ENCODE measurements around the gene ITIH5.

The ITIH5 gene

GRCh38 chr10:7605565-7606295 lies 61.0 kb downstream of the ITIH5 start:
- Histone ChIP-seq H3K9me2 (replicated peaks; ENCODE audit: insufficient read depth, low read length) (no peaks in the 10 kb centered on the region), H3K9me3 (replicated peaks; ENCODE audit: insufficient read depth, low read length) (no peaks in the 10 kb centered on the region), H3K79me2 (ENCODE audit: low read length) (no peaks in the 10 kb centered on the region), H3K27ac (ENCODE audit: low read length) (no peak overlapping the region), H3F3A (ENCODE audit: insufficient read depth, low read length) (no peaks in the 10 kb centered on the region), H3K4me2 (ENCODE audit: low read depth, low read length) (no peak overlapping the region), H3K27me3 (replicated peaks; ENCODE audit: insufficient read depth, low read length) (no peaks in the 10 kb centered on the region), H3K4me3 (ENCODE audit: low read length) (no peak overlapping the region), H3K36me3 (replicated peaks; ENCODE audit: insufficient read depth, low read length) (no peaks in the 10 kb centered on the region), H4K20me1 (ENCODE audit: insufficient read depth, low read length) (no peaks in the 10 kb centered on the region), H2AFZ (ENCODE audit: low read length) (no peak overlapping the region), H3K9ac (ENCODE audit: low read length) (no peak overlapping the region), H3K4me1 (ENCODE audit: low read length) (no peaks in the 10 kb centered on the region)
- no peak for DNase-seq
- TF ChIP-seq EZH2phosphoT487 (IDR thresholded peaks at IDR 0.05; ENCODE audit: low read length): no peak
- no peak for TF ChIP-seq EZH2 (optimal IDR thresholded peaks at IDR 0.05; ENCODE audit: low read depth, low read length)
- TF ChIP-seq CTCF (IDR thresholded peaks at IDR 0.05; ENCODE audit: low read length): no peak

GRCh38 chr10:7601023-7601656 lies 65.6 kb downstream of the ITIH5 start:
- Histone ChIP-seq H3K9me3 (replicated peaks; ENCODE audit: insufficient read depth, low read length) (no peaks in the 10 kb centered on the region), H3K4me2 (ENCODE audit: low read depth, low read length) (no peak overlapping the region), H3K27me3 (replicated peaks; ENCODE audit: insufficient read depth, low read length) (no peaks in the 10 kb centered on the region), H3K9ac (ENCODE audit: low read length) (no peak overlapping the region), H3K79me2 (ENCODE audit: low read length) (no peaks in the 10 kb centered on the region), H3K9me2 (replicated peaks; ENCODE audit: insufficient read depth, low read length) (no peaks in the 10 kb centered on the region), H4K20me1 (ENCODE audit: insufficient read depth, low read length) (no peaks in the 10 kb centered on the region), H3K4me3 (ENCODE audit: low read length) (no peak overlapping the region), H3F3A (ENCODE audit: insufficient read depth, low read length) (no peaks in the 10 kb centered on the region), H3K4me1 (ENCODE audit: low read length) (no peaks in the 10 kb centered on the region), H3K36me3 (replicated peaks; ENCODE audit: insufficient read depth, low read length) (no peaks in the 10 kb centered on the region), H2AFZ (ENCODE audit: low read length) (no peak overlapping the region), H3K27ac (ENCODE audit: low read length) (no peak overlapping the region)
- TF ChIP-seq EZH2phosphoT487 (IDR thresholded peaks at IDR 0.05; ENCODE audit: low read length) (no peak), EZH2 (optimal IDR thresholded peaks at IDR 0.05; ENCODE audit: low read depth, low read length) (no peak), CTCF (IDR thresholded peaks at IDR 0.05; ENCODE audit: low read length) (no peak)
- no peak for DNase-seq

GRCh38 chr10:7598771-7599170 lies 68.0 kb downstream of the ITIH5 start:
- TF ChIP-seq CTCF (IDR thresholded peaks at IDR 0.05; ENCODE audit: low read length) (no peak), EZH2phosphoT487 (IDR thresholded peaks at IDR 0.05; ENCODE audit: low read length) (no peak), EZH2 (optimal IDR thresholded peaks at IDR 0.05; ENCODE audit: low read depth, low read length) (no peak)
- no peaks in the 10 kb centered on the region for H3K9me2 ChIP-seq (replicated peaks; ENCODE audit: insufficient read depth, low read length)
- no peak overlapping the region for H3K27ac ChIP-seq (ENCODE audit: low read length)

More at GRCh38 chr10:7598771-7599170, 68.0 kb downstream of the ITIH5 start:
- Histone ChIP-seq H4K20me1 (ENCODE audit: insufficient read depth, low read length) (no peaks in the 10 kb centered on the region), H3K27me3 (replicated peaks; ENCODE audit: insufficient read depth, low read length) (no peaks in the 10 kb centered on the region), H3K36me3 (replicated peaks; ENCODE audit: insufficient read depth, low read length) (no peaks in the 10 kb centered on the region), H3K9ac (ENCODE audit: low read length) (no peak overlapping the region), H3K4me3 (ENCODE audit: low read length) (no peak overlapping the region), H3K9me3 (replicated peaks; ENCODE audit: insufficient read depth, low read length) (no peaks in the 10 kb centered on the region), H3K4me2 (ENCODE audit: low read depth, low read length) (no peak overlapping the region), H2AFZ (ENCODE audit: low read length) (no peak overlapping the region), H3K79me2 (ENCODE audit: low read length) (no peaks in the 10 kb centered on the region), H3F3A (ENCODE audit: insufficient read depth, low read length) (no peaks in the 10 kb centered on the region), H3K4me1 (ENCODE audit: low read length) (no peaks in the 10 kb centered on the region)
- DNase-seq: no peak

Data from MM.1S (cell line).